Pancreas (tissue), 10 donors: ENCODE measurements around the gene TRIM41. TPM values are rescaled to one million over a fixed set of nuclear protein-coding genes. Genes with fewer than 3 reads are reported as not detected.

ENCODE experiments used
- ATAC-seq, 4 donors: fragments of 200-7000 bp; cut with Tn5 transposase; one replicate each; pipeline versions ENCODE4 v1.8.0 to v1.9.1; 2020; ENCODE audit warnings: mild to moderate bottlenecking in 4 of 4, moderate library complexity in 4 of 4
- DNase-seq, 6 donors: peaks; one replicate each; pipeline ENCODE4 v3.0.0-alpha.2; 2020
- FAIRE-seq: peaks from 2 replicates; lab custom pipeline; 2012; peaks lifted over from hg19 to GRCh38; lab: Jason Lieb, UNC
- H3K27ac ChIP-seq, 4 donors: fragments of 200-600 bp; sonication (generic); 1 replicate in 3 of 4; 2 replicates in 1 of 4; pipeline versions ENCODE4 v1.5.0 to v1.8.0; 2020
- H3K27me3 ChIP-seq, 4 donors: fragments of 200-600 bp; one replicate each; pipeline ENCODE4 v1.8.0; 2021
- H3K36me3 ChIP-seq, 3 donors: fragments of 200-600 bp; sonication (generic) in 1 of 3; one replicate each; pipeline versions ENCODE4 v1.5.0 to v1.8.0; 2020 to 2021
- H3K4me1 ChIP-seq, 3 donors: fragments of 200-600 bp; one replicate each; pipeline ENCODE4 v1.8.0; 2021
- H3K4me3 ChIP-seq, 4 donors: fragments of 200-600 bp; sonication (generic) in 2 of 4; one replicate each; pipeline versions ENCODE4 v1.5.0 to v1.8.0; 2020 to 2021
- H3K9me3 ChIP-seq, 4 donors: fragments of 200-600 bp; one replicate each; pipeline ENCODE4 v1.8.0; 2021
- WGBS, 2 donors: extraction: QIAGEN DNeasy Blood & Tissue Kit; methylation state at CpG; one replicate each; pipeline ENCODE4 v1.1.7; 2013; 5-methylcytosine and 5-hydroxymethylcytosine counted together
- intact Hi-C, 3 donors: fragments of 100-400 bp; cut with DNase I; formaldehyde crosslinking; loops; one replicate each; pipeline versions ENCODE4 v1.11.1 to v1.14.2; 2022
- polyA plus RNA-seq, 2 donors: library from polyadenylated mRNA; stranded (reverse); fragments of 200-250 nt; gene quantifications; one replicate each; pipeline ENCODE4 v1.2.3, GENCODE V29; 2013
- total RNA-seq, 6 donors: library from RNA; stranded (reverse); fragmentation: NEBNext Ultra II Directional in 4 of 6; extraction: Animal tissue kit (Norgen Biotek cat#: 25700) in 4 of 6; gene quantifications; one replicate each; pipeline versions ENCODE4 v1.2.1 to v1.2.4, GENCODE V29; 2021 to 2023
- TF ChIP-seq, protein P1 (sequence below), 4 donors: fragments of 200-600 bp; sonication (generic) in 3 of 4; IDR thresholded peaks; one replicate each; pipeline versions ENCODE4 v1.5.0 to v1.8.0; 2021; ENCODE audit warnings: antibody characterized with exemption in 4 of 4
- donor health status: healthy with polysubstance abuse.
- donor health status: DM: no; HTN: no; CAD: no; lungs with moderate emphysema.
- donor health status: DM: no; HTN: no; CAD: no.
- donor health status: control.
- donor health status: control.
- donor health status: Bipolar disorder and iron deficiency.
- donor health status: DM: yes; HTN: yes; CAD: no.
- donor health status: DM: no; HTN: no; CAD: no.
- donor health status: DM: no; HTN: no; CAD: no.
- donor health status: DM: yes; HTN: yes; CAD: no.

TRIM41 gene
- total and polyA plus RNA-seq, 8 donors = 11.4 to 28.7 (median 14.7) TPM

DNA sequence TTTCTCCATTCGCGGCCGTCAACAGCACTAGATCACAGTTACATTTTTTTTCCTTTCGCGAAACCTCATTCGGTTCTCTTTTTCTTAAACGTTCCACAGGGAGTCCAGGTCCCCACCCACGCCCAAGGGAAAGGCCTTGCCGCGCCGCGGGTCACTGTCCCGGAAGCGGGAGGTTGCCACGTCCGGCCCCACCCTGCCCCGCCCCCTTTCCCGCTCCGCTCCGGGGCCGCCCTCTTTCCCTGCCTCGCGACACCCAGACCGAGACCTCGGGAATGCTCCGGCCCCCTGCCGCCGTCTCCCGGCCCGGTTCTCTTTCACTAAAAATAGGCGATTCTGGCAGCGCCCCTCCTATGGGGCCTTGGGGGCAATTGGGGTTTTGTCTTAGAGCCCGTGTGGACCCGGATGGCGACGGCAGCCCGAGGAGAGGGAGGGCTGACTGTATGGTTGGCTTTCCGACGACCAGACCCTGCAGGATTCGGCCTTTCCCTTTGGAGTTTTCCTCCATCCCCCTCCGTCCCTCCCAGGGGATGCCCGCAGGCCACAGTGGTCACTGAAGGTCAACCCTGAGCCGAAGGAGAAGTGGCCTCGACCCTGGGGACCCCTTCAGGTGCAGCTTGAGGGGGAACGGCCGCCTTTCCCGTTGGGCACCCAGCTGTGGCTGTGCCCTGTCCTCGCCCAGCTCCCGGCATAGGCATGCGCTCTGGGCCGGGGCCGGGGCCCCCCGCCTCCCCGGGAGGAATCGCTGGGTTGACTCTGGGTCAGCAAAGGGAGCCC is 23.4 kb downstream of the TRIM41 start:
- peaks cover 0 to 7% (median 6%) of the 10 kb centered on the region in 3 donors for H3K36me3 ChIP-seq
- intact Hi-C loops = no loop called here
- peak; percentile 79 to 86 (median 81) for ATAC-seq
- H3K4me1 ChIP-seq = peaks cover 26 to 47% (median 28%) of the 10 kb centered on the region in 3 donors
- TF ChIP-seq, protein P1, sequence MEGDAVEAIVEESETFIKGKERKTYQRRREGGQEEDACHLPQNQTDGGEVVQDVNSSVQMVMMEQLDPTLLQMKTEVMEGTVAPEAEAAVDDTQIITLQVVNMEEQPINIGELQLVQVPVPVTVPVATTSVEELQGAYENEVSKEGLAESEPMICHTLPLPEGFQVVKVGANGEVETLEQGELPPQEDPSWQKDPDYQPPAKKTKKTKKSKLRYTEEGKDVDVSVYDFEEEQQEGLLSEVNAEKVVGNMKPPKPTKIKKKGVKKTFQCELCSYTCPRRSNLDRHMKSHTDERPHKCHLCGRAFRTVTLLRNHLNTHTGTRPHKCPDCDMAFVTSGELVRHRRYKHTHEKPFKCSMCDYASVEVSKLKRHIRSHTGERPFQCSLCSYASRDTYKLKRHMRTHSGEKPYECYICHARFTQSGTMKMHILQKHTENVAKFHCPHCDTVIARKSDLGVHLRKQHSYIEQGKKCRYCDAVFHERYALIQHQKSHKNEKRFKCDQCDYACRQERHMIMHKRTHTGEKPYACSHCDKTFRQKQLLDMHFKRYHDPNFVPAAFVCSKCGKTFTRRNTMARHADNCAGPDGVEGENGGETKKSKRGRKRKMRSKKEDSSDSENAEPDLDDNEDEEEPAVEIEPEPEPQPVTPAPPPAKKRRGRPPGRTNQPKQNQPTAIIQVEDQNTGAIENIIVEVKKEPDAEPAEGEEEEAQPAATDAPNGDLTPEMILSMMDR (IDR thresholded peaks at IDR 0.05) = no peak
- H3K27me3 ChIP-seq = no peaks in the 10 kb centered on the region
- H3K27ac ChIP-seq = peak overlapping the region; percentile 88 to 98 (median 91)
- peak; percentile 87 to 94 (median 91) for DNase-seq
- peak overlapping the region; percentile 62 to 94 (median 80) for H3K4me3 ChIP-seq
- 0% methylated on average over 54 to 55 of the region's 55 CpGs for WGBS, 2 donors
- no peak for FAIRE-seq
- H3K9me3 ChIP-seq = no peaks in the 10 kb centered on the region

DNA sequence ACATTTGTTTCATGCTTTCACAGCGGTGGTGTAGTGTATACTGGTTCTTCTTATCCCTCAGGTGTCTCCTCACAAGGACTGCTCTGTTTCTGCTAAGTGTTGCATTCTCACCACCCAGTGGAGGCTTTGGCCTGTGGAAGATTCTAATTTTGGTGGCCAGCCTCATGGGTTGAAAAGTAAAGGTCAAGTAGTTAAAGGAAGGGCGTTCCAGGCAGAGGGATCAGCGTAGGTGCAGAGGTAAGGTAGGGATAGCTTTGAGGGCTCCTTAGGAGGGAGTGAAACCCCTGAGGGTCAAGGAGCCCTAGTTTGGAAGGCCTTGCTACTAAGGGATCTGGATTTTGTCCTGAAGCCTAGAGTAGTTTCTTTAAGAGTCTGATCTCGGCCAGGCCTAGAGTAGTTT is 25.2 kb downstream of the TRIM41 start:
- TF ChIP-seq, protein P1 (IDR thresholded peaks at IDR 0.05) = no peak
- Histone ChIP-seq H3K4me3 (peak overlapping the region in 3 of 4 donors; percentile 71 to 94 (median 90)), H3K36me3 (peaks cover 0 to 3% (median 0%) of the 10 kb centered on the region in 3 donors), H3K27ac (peak overlapping the region in 1 of 4 donors; percentile 50), H3K9me3 (no peaks in the 10 kb centered on the region), H3K27me3 (no peaks in the 10 kb centered on the region), H3K4me1 (peaks cover 18 to 45% (median 20%) of the 10 kb centered on the region in 3 donors)
- ATAC-seq = no peak
- intact Hi-C loops = no loop called here
- DNase-seq = no peak
- no peak for FAIRE-seq
- 60 to 77% methylated on average over 4 of the region's 4 CpGs for WGBS, 2 donors

DNA sequence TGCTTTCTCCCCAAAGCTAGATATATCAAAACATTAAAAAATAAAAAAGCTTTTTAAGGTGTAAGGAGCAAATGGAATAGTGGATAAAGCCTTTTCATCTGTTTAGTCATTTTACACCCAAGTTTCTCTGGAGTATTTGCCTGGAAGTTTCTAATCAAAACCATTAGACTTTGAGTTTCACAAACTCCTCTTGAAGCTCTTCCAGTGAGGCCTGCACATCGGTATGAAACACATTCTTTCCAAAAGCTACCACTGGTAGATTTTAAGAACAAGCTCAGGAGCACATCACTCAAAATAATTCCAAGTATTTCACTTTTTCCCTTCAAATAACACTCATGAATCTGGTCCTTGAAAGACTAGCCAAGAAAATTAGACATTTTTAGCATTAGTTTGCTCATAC is 32.2 kb downstream of the TRIM41 start:
- ATAC-seq (no peak), DNase-seq (no peak), FAIRE-seq (no peak)
- intact Hi-C loops = no loop called here
- Histone ChIP-seq H3K36me3 (peaks cover 0 to 7% (median 0%) of the 10 kb centered on the region in 3 donors), H3K4me1 (peaks cover 18 to 46% (median 23%) of the 10 kb centered on the region in 3 donors), H3K4me3 (no peak overlapping the region), H3K27me3 (no peaks in the 10 kb centered on the region), H3K9me3 (no peaks in the 10 kb centered on the region), H3K27ac (no peak overlapping the region)
- WGBS, 2 donors = 39 to 64% methylated on average over 1 of the region's 1 CpG
- TF ChIP-seq, protein P1 (IDR thresholded peaks at IDR 0.05) = no peak

DNA sequence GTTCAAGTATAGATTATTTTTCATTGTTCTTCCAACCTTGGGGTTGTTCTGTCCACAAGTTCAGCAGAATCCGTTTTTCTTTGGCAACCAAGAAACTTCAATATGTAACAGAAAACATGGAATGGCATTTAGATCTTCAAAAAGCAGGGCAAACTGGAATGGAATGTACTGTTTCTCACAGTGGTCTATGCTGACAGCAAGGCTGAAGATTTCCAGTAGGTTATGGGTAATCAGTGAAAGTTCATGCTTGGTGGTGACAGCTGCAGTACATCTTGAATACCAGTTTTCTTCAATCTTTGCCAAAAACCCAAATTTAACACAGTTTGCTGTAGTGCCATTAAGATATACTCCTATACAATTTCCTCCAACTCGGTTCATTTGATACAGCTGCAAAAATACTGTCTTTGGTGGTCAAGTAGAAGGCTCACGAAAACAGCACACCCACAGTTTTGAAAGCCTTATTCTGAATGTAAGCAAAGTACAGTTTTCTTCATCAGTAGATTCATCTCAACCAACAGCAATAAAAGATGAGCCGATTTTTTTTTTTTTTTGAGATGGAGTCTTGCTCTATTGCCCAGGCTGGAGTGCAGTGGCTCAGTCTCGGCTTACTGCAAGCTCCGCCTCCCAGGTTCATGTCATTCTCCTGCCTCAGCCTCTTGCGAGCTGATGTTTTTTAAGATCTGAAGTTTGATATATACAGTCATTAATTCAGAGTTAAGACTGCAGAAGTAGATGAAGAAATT is 32.9 kb downstream of the TRIM41 start:
- H3K4me3 ChIP-seq = no peak overlapping the region
- H3K27ac ChIP-seq = no peak overlapping the region
- H3K9me3 ChIP-seq = no peaks in the 10 kb centered on the region
- H3K36me3 ChIP-seq = peaks cover 0 to 7% (median 0%) of the 10 kb centered on the region in 3 donors
- no peak for DNase-seq
- no peak for FAIRE-seq
- no peaks in the 10 kb centered on the region for H3K27me3 ChIP-seq
- intact Hi-C loops = no loop called here
- H3K4me1 ChIP-seq = peaks cover 18 to 46% (median 23%) of the 10 kb centered on the region in 3 donors
- no peak for ATAC-seq
- TF ChIP-seq, protein P1 (IDR thresholded peaks at IDR 0.05) = no peak
- 80 to 88% methylated on average over 7 of the region's 7 CpGs for WGBS, 2 donors
